Erythroblast (primary cell): ENCODE results near the gene TMEM235.

Source experiments
- DNase-seq, 2 experiments: peaks; one replicate each; lab custom pipeline; 2025; lab: John Stamatoyannopoulos, UW
- GATA1 ChIP-seq: IDR thresholded peaks from 2 replicates; pipeline ENCODE4 v1.6.1; 2011; ENCODE audit warnings: low read depth, mild to moderate bottlenecking, control low read depth, low read length, moderate library complexity
- POLR2A ChIP-seq: IDR thresholded peaks from 2 replicates; pipeline ENCODE4 v1.6.1; 2011; ENCODE audit warnings: mild to moderate bottlenecking, low read length

TMEM235 gene

GRCh38 chr17:78289802-78290363 is 58.5 kb downstream of the TMEM235 start:
- DNase-seq = peak; percentile 80 to 85
- no peak for TF ChIP-seq POLR2A
- TF ChIP-seq GATA1 = no peak
